H9 (cell line): ENCODE results near the gene C16orf78. TPM values are rescaled to one million over a fixed set of nuclear protein-coding genes. Genes with fewer than 3 reads are reported as not detected.

ENCODE experiments used
- DNase-seq: peaks from one replicate; pipeline ENCODE4 v3.0.0-alpha.2; 2017
- H2AFZ ChIP-seq: one replicate; pipeline ENCODE4 v1.6.1; 2013; ENCODE audit warnings: mild to moderate bottlenecking, low read length, control low read depth, moderate library complexity
- H2AK5ac ChIP-seq: 2 replicates; pipeline ENCODE4 v1.6.1; 2013; ENCODE audit warnings: low read length, control low read depth, mixed read lengths; ENCODE audit not compliant: insufficient read length
- H2BK120ac ChIP-seq: one replicate; pipeline ENCODE4 v1.6.1; 2013; ENCODE audit warnings: low read depth, mild to moderate bottlenecking, low read length, control low read depth, inconsistent platforms; ENCODE audit not compliant: poor library complexity, severe bottlenecking
- H2BK12ac ChIP-seq: 2 replicates; pipeline ENCODE4 v1.6.1; 2013; ENCODE audit warnings: low read length, control low read depth, mixed read lengths, low read depth; ENCODE audit not compliant: insufficient read length
- H2BK15ac ChIP-seq: 2 replicates; pipeline ENCODE4 v1.6.1; 2013; ENCODE audit warnings: low read depth, low read length, control low read depth
- H2BK20ac ChIP-seq: one replicate; pipeline ENCODE4 v1.6.1; 2013; ENCODE audit warnings: low read depth, mild to moderate bottlenecking, low read length, control low read depth, inconsistent platforms; ENCODE audit not compliant: poor library complexity, severe bottlenecking
- H2BK5ac ChIP-seq: 2 replicates; pipeline ENCODE4 v1.6.1; 2013; ENCODE audit warnings: low read length, control low read depth, mixed read lengths; ENCODE audit not compliant: insufficient read length
- H3K14ac ChIP-seq: 2 replicates; pipeline ENCODE4 v1.6.1; 2013; ENCODE audit warnings: low read length, control low read depth; ENCODE audit not compliant: insufficient read depth
- H3K18ac ChIP-seq: 2 replicates; pipeline ENCODE4 v1.6.1; 2013; ENCODE audit warnings: low read depth, mild to moderate bottlenecking, mixed read lengths, low read length, control low read depth; ENCODE audit not compliant: insufficient read length
- H3K23ac ChIP-seq: 2 replicates; pipeline ENCODE4 v1.6.1; 2013; ENCODE audit warnings: low read length, control low read depth, mixed read lengths, low read depth; ENCODE audit not compliant: insufficient read length
- H3K23me2 ChIP-seq: 2 replicates; pipeline ENCODE4 v1.6.1; 2013; ENCODE audit warnings: low read depth, mild to moderate bottlenecking, mixed read lengths, low read length, control low read depth; ENCODE audit not compliant: insufficient read length, poor library complexity, severe bottlenecking
- H3K27ac ChIP-seq: 2 replicates; pipeline ENCODE4 v1.5.1; 2013; ENCODE audit warnings: low read length, control low read depth, mixed read lengths, low read depth; ENCODE audit not compliant: insufficient read length
- H3K27me3 ChIP-seq: 2 replicates; pipeline ENCODE4 v1.6.1; 2013; ENCODE audit warnings: low read length, control low read depth, inconsistent platforms; ENCODE audit not compliant: insufficient read depth
- H3K4ac ChIP-seq: 2 replicates; pipeline ENCODE4 v1.6.1; 2013; ENCODE audit warnings: low read depth, mild to moderate bottlenecking, control low read depth, inconsistent platforms, low read length, moderate library complexity
- H3K4me1 ChIP-seq: 2 replicates; pipeline ENCODE4 v1.6.1; 2013; ENCODE audit warnings: low read length, control low read depth, inconsistent platforms; ENCODE audit not compliant: insufficient read depth
- H3K4me2 ChIP-seq: 2 replicates; pipeline ENCODE4 v1.6.1; 2013; ENCODE audit warnings: low read length, control low read depth, mixed read lengths; ENCODE audit not compliant: insufficient read length, insufficient read depth
- H3K56ac ChIP-seq: 2 replicates; pipeline ENCODE4 v1.6.1; 2013; ENCODE audit warnings: low read depth, mild to moderate bottlenecking, mixed read lengths, low read length, control low read depth; ENCODE audit not compliant: insufficient read length
- H3K79me1 ChIP-seq: 2 replicates; pipeline ENCODE4 v1.6.1; 2013; ENCODE audit warnings: low read depth, mild to moderate bottlenecking, moderate library complexity, low read length, control low read depth, inconsistent platforms; ENCODE audit not compliant: insufficient read depth, poor library complexity, severe bottlenecking
- H3K79me2 ChIP-seq: 2 replicates; pipeline ENCODE4 v1.6.1; 2013; ENCODE audit warnings: low read length, control low read depth, inconsistent platforms; ENCODE audit not compliant: insufficient read depth
- H3K9ac ChIP-seq: 2 replicates; pipeline ENCODE4 v1.6.1; 2013; ENCODE audit warnings: low read length, control low read depth, mixed read lengths; ENCODE audit not compliant: insufficient read length; ENCODE audit errors: extremely low read depth
- H3K9me3 ChIP-seq: one replicate; pipeline ENCODE4 v1.6.1; 2013; ENCODE audit warnings: low read depth, low read length, inconsistent platforms; ENCODE audit not compliant: control insufficient read depth
- H3T11ph ChIP-seq: one replicate; pipeline ENCODE4 v1.6.1; 2013; ENCODE audit warnings: mild to moderate bottlenecking, low read length, control low read depth, inconsistent platforms
- H4K20me1 ChIP-seq: one replicate; pipeline ENCODE4 v1.6.1; 2013; ENCODE audit not compliant: control insufficient read depth, insufficient read length, insufficient read depth
- H4K5ac ChIP-seq: 2 replicates; pipeline ENCODE4 v1.6.1; 2013; ENCODE audit warnings: low read depth, mild to moderate bottlenecking, mixed read lengths, low read length, control low read depth; ENCODE audit not compliant: insufficient read length
- H4K8ac ChIP-seq: replicated peaks from 2 replicates; pipeline ENCODE4 v1.6.1; 2013; ENCODE audit warnings: low read length, control low read depth, mixed read lengths, low read depth; ENCODE audit not compliant: insufficient read length
- H4K91ac ChIP-seq: 2 replicates; pipeline ENCODE4 v1.6.1; 2013; ENCODE audit warnings: low read depth, mild to moderate bottlenecking, moderate library complexity, mixed read lengths, low read length, control low read depth; ENCODE audit not compliant: insufficient read length
- H3K27ac Mint-ChIP-seq, 3 experiments: 2 replicates in 2 of 3; 3 replicates in 1 of 3; pipeline ENCODE4 v1.8.0; 2020 to 2021; ENCODE audit warnings: mixed read lengths in 3 of 3, mild to moderate bottlenecking in 1 of 3, moderate library complexity in 1 of 3
- H3K27me3 Mint-ChIP-seq: 2 replicates; pipeline ENCODE4 v1.8.0; 2021; ENCODE audit warnings: low read depth, mild to moderate bottlenecking, moderate library complexity, mixed read lengths
- H3K36me3 Mint-ChIP-seq, 3 experiments: 2 replicates in 2 of 3; 3 replicates in 1 of 3; pipeline ENCODE4 v1.8.0; 2020 to 2021; ENCODE audit warnings: low read depth in 3 of 3, mixed read lengths in 3 of 3; ENCODE audit not compliant: insufficient read depth in 1 of 3
- H3K4me1 Mint-ChIP-seq, 2 experiments: 2 replicates each; pipeline ENCODE4 v1.8.0; 2020; ENCODE audit warnings: mixed read lengths in 2 of 2
- H3K4me3 Mint-ChIP-seq, 2 experiments: 2 replicates in 1 of 2; 3 replicates in 1 of 2; pipeline ENCODE4 v1.8.0; 2020 to 2021; ENCODE audit warnings: mild to moderate bottlenecking in 2 of 2, mixed read lengths in 2 of 2, moderate library complexity in 1 of 2
- H3K9me3 Mint-ChIP-seq, 2 experiments: 2 replicates in 1 of 2; 3 replicates in 1 of 2; pipeline ENCODE4 v1.8.0; 2020; ENCODE audit warnings: mild to moderate bottlenecking in 2 of 2, mixed read lengths in 2 of 2, moderate library complexity in 1 of 2
- CTCF ChIP-seq: fragments of 200-600 bp; sonication (generic); conservative IDR thresholded peaks from 3 replicates; pipeline ENCODE4 v1.8.0; 2021; ENCODE audit warnings: antibody characterized with exemption, mild to moderate bottlenecking
- WGBS: extraction: QIAGEN DNeasy Blood & Tissue Kit; methylation state at CpG from one replicate; pipeline ENCODE4 v1.1.7; 2013; ENCODE audit warnings: missing lambda C conversion rate, low lambda C conversion rate, mixed read lengths; ENCODE audit not compliant: insufficient read length; ENCODE audit errors: extremely low coverage; 5-methylcytosine and 5-hydroxymethylcytosine counted together
- total RNA-seq: library from RNA; stranded (reverse); gene quantifications from 2 replicates; pipeline ENCODE4 v1.2.1, GENCODE V29; 2021

The C16orf78 gene
- total RNA-seq, 1 experiment from 2014 or later = not detected

GRCh38 chr16:49419006-49419405 lies 45.4 kb downstream of the C16orf78 start:
- Mint-ChIP-seq H3K36me3 (no peaks in the 10 kb centered on the region), H3K27ac (peak overlapping the region in 1 of 3 experiments; percentile 21; a peak in 1 of 7 replicates), H3K4me1 (peaks cover 4 to 7% of the 10 kb centered on the region in 2 experiments; a peak in 2 of 4 replicates), H3K4me3 (no peak overlapping the region), H3K9me3 (no peaks in the 10 kb centered on the region), H3K27me3 (peaks cover 23% of the 10 kb centered on the region)
- no peak overlapping the region for H4K8ac ChIP-seq
- H2BK20ac ChIP-seq = no peak overlapping the region
- no peak overlapping the region for H3K9ac ChIP-seq
- no peak overlapping the region for H3K4me2 ChIP-seq
- H3K27ac ChIP-seq = no peak overlapping the region
- no peak overlapping the region for H2BK15ac ChIP-seq
- no peaks in the 10 kb centered on the region for H3K79me2 ChIP-seq
- no peak overlapping the region for H3K18ac ChIP-seq
- no peaks in the 10 kb centered on the region for H3K79me1 ChIP-seq
- H3K23me2 ChIP-seq = no peaks in the 10 kb centered on the region
- H2BK5ac ChIP-seq = no peak overlapping the region
- H2BK120ac ChIP-seq = no peak overlapping the region
- H3K56ac ChIP-seq = no peak overlapping the region
- H2BK12ac ChIP-seq = no peak overlapping the region
- no peak for DNase-seq
- no peak overlapping the region for H3T11ph ChIP-seq
- no peak overlapping the region for H3K4ac ChIP-seq
- H4K5ac ChIP-seq = no peak overlapping the region
- whole genome bisulfite sequencing = no CpG with 5 or more reads among the region's 13 CpGs
- H3K4me1 ChIP-seq = no peaks in the 10 kb centered on the region
- no peak overlapping the region for H2AFZ ChIP-seq
- H2AK5ac ChIP-seq = no peak overlapping the region
- H3K9me3 ChIP-seq = no peaks in the 10 kb centered on the region
- H4K20me1 ChIP-seq = no peaks in the 10 kb centered on the region
- H3K23ac ChIP-seq = no peak overlapping the region
- TF ChIP-seq CTCF = no peak
- no peak overlapping the region for H4K91ac ChIP-seq
- H3K14ac ChIP-seq = no peak overlapping the region
- no peaks in the 10 kb centered on the region for H3K27me3 ChIP-seq
